B cell (primary cell): ENCODE measurements around the gene NUTM2G. TPM values are rescaled to one million over a fixed set of nuclear protein-coding genes. Genes with fewer than 3 reads are reported as not detected.
"Not testable (repeated sequence)": the region's sequence is repeated elsewhere in the genome, so short reads cannot be mapped to it uniquely, and the experiment has no call there.

Experiments used
- ATAC-seq: fragments of 200-7000 bp; cut with Tn5 transposase; one replicate; pipeline ENCODE4 v1.10.0; 2021; ENCODE audit warnings: low read depth, mild to moderate bottlenecking, moderate number of reproducible peaks, moderate library complexity
- CTCF ChIA-PET: fragments of 350-600 bp; sonication (Branson Sonifier 250); formaldehyde crosslinking; loops from one replicate; lab custom pipeline; 2021; ENCODE audit warnings: antibody characterized with exemption, inconsistent platforms; lab: Charles Lee
- POLR2A ChIA-PET: fragments of 350-600 bp; sonication (Branson Sonifier 250); formaldehyde crosslinking; loops from one replicate; lab custom pipeline; 2021; ENCODE audit warnings: antibody characterized with exemption; lab: Charles Lee
- DNase-seq: peaks from one replicate; pipeline ENCODE4 v3.0.0; 2013
- H2AFZ ChIP-seq: 2 replicates; pipeline ENCODE4 v1.6.1; 2012; ENCODE audit warnings: mild to moderate bottlenecking, low read depth, low read length; ENCODE audit not compliant: insufficient read depth, poor library complexity, severe bottlenecking
- H3K27ac ChIP-seq, 2 donors: 1 replicate in 1 of 2; 2 replicates in 1 of 2; pipeline ENCODE4 v1.5.1; 2012 to 2013; ENCODE audit warnings: low read length in 2 of 2, mild to moderate bottlenecking in 2 of 2, moderate library complexity in 1 of 2
- H3K27me3 ChIP-seq, 4 experiments: fragments of 200-600 bp in 1 of 4; sonication (generic) in 1 of 4; replicated peaks in 1 of 4; 1 replicate in 2 of 4; 2 replicates in 2 of 4; pipeline versions ENCODE4 v1.6.1 to v1.7.0; 2013 to 2016; ENCODE audit warnings: low read length in 3 of 4, mild to moderate bottlenecking in 2 of 4, mixed read lengths in 1 of 4, moderate library complexity in 1 of 4; ENCODE audit not compliant: insufficient read depth in 4 of 4, control insufficient read depth in 3 of 4; ENCODE audit errors: control extremely low read depth in 1 of 4
- H3K36me3 ChIP-seq, 2 experiments: replicated peaks in 1 of 2; 1 replicate in 1 of 2; 2 replicates in 1 of 2; pipeline versions ENCODE4 v1.6.1 to v1.7.1; 2013; ENCODE audit warnings: low read length in 1 of 2; ENCODE audit not compliant: insufficient read depth in 2 of 2, control insufficient read depth in 1 of 2; ENCODE audit errors: control extremely low read depth in 1 of 2, extremely low read depth in 1 of 2
- H3K4me1 ChIP-seq, 2 donors: fragments of 200-600 bp in 1 of 2; sonication (generic) in 1 of 2; 1 replicate in 1 of 2; 2 replicates in 1 of 2; pipeline versions ENCODE4 v1.5.1 to v1.6.1; 2013 to 2017; ENCODE audit warnings: low read length in 2 of 2; ENCODE audit not compliant: control insufficient read depth in 2 of 2, insufficient read depth in 2 of 2
- H3K4me2 ChIP-seq: replicated peaks from 2 replicates; pipeline ENCODE3; 2012; ENCODE audit warnings: mild to moderate bottlenecking, low read depth, low read length; ENCODE audit not compliant: poor library complexity, severe bottlenecking
- H3K4me3 ChIP-seq, 5 experiments: fragments of 200-600 bp in 1 of 5; sonication (generic) in 1 of 5; 1 replicate in 3 of 5; 2 replicates in 2 of 5; pipeline versions ENCODE4 v1.5.1 to v1.7.0; 2011 to 2016; ENCODE audit warnings: low read length in 4 of 5, mild to moderate bottlenecking in 4 of 5, low read depth in 2 of 5, control low read depth in 1 of 5, moderate library complexity in 1 of 5; ENCODE audit not compliant: insufficient read depth in 1 of 5; ENCODE audit errors: control extremely low read depth in 1 of 5, extremely low read depth in 1 of 5
- H3K79me2 ChIP-seq: fragments of 200-600 bp; sonication (generic); one replicate; pipeline ENCODE4 v1.6.0; 2016; ENCODE audit warnings: low read length; ENCODE audit not compliant: control insufficient read depth, insufficient read depth
- H3K9ac ChIP-seq: fragments of 200-600 bp; sonication (generic); 2 replicates; pipeline ENCODE4 v1.6.1; 2017; ENCODE audit warnings: mild to moderate bottlenecking, low read length, moderate library complexity
- H3K9me3 ChIP-seq, 3 donors: one replicate each; pipeline versions ENCODE4 v1.6.1 to v1.7.1; 2013; ENCODE audit warnings: low read length in 2 of 3; ENCODE audit not compliant: control insufficient read depth in 2 of 3, insufficient read depth in 1 of 3; ENCODE audit errors: control extremely low read depth in 1 of 3
- H4K20me1 ChIP-seq: 2 replicates; pipeline ENCODE4 v1.6.0; 2012; ENCODE audit warnings: mild to moderate bottlenecking, low read length; ENCODE audit not compliant: insufficient read depth, control insufficient read depth, poor library complexity, severe bottlenecking
- H3K27ac Mint-ChIP-seq: one replicate; pipeline ENCODE4 v1.8.0; 2021; ENCODE audit warnings: mixed read lengths
- H3K27me3 Mint-ChIP-seq: one replicate; pipeline ENCODE4 v1.8.0; 2021; ENCODE audit warnings: mixed read lengths
- H3K4me1 Mint-ChIP-seq: one replicate; pipeline ENCODE4 v1.8.0; 2021; ENCODE audit warnings: mixed read lengths
- H3K4me3 Mint-ChIP-seq: one replicate; pipeline ENCODE4 v1.8.0; 2021; ENCODE audit warnings: mixed read lengths
- H3K9me3 Mint-ChIP-seq: one replicate; pipeline ENCODE4 v1.8.0; 2022; ENCODE audit warnings: mixed read lengths; ENCODE audit not compliant: insufficient read depth
- WGBS: methylation state at CpG from one replicate; pipeline ENCODE4 v1.1.5; 2013; ENCODE audit warnings: missing lambda C conversion rate; ENCODE audit not compliant: insufficient coverage; 5-methylcytosine and 5-hydroxymethylcytosine counted together
- intact Hi-C: fragments of 100-400 bp; cut with micrococcal nuclease; formaldehyde crosslinking; loops from one replicate; pipeline ENCODE4 v1.10.0; 2022
- polyA plus RNA-seq: library from polyadenylated mRNA; depleted of rRNA; stranded (reverse); fragments of >200 nt; gene quantifications from 2 replicates; pipeline ENCODE4 v1.2.3, GENCODE V29; 2012
- total RNA-seq, 2 donors: library from RNA; stranded (reverse); fragments of 120-200 nt in 1 of 2; gene quantifications; 1 replicate in 1 of 2; 2 replicates in 1 of 2; pipeline versions ENCODE4 v1.2.3 to v1.2.4, GENCODE V29; 2013 to 2022

Gene NUTM2G
- total and polyA plus RNA-seq, 2 donors (not counting 1 experiment from before 2014, with no cell fraction given): not detected

DNA sequence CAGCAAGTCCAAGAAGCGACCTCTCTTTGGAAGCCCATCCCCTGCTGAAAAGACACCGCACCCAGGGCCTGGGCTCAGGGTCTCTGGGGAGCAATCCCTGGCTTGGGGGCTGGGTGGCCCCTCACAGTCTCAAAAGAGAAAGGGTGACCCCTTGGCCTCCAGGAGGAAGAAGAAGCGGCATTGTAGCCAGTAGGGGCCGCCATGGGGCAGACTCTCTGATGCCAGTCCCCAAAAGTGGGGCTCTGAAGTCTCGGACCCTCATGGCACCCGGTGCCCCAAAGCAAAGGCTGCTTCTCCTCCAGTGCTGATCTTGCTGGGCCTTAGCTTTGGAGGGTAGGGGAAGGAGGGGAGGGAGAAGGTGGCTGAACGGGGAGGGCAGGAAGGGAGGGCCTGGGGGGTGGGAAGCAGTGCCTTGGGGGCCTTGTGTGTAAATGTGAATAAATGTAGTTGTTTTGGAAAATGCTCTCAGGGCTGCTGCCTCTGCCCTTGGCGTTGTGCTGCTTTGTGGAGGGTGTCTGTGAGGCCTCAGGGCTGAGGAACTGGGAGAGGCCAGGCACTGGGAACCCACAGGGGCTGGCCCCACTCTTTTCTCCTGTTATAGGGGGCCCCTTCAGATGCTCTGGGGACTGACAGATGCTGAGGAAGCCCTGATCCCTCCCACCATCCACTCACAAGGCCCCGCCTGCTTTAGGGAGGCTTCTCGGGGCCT, 10.5 kb downstream of the NUTM2G start:
- H3K9me3 Mint-ChIP-seq, H3K79me2 ChIP-seq, H2AFZ ChIP-seq, H3K27ac Mint-ChIP-seq, H3K9ac ChIP-seq, H3K4me3 Mint-ChIP-seq, H3K4me1 ChIP-seq, H3K4me1 Mint-ChIP-seq, H3K27me3 Mint-ChIP-seq, CTCF ChIA-PET, H3K4me3 ChIP-seq, intact Hi-C loops, H3K4me2 ChIP-seq, H3K9me3 ChIP-seq, ATAC-seq, H3K27ac ChIP-seq, POLR2A ChIA-PET, H3K27me3 ChIP-seq, H3K36me3 ChIP-seq, H4K20me1 ChIP-seq, DNase-seq: not testable (repeated sequence)
- WGBS: no CpG with 5 or more reads among the region's 10 CpGs

DNA sequence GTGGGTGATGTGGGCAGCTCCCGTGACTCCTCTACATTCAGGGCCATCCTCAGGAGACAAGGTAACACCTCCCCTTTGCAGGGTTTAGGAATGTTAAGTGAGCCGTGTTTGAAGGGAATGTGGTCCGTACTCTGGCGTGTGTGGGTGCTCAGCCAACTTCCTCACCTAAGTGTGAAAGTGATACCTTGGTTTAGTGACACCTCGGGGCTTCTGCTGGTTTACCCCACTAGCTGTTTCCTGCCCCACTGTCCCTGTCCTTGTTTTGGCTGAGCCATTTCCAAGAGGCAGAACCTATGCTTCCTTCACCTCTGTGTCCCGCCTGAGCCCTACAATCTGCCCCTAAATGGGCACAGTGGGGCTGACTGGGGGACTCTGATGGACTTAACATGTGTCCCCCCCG, 12.3 kb downstream of the NUTM2G start:
- H3K4me1 ChIP-seq, H3K27ac Mint-ChIP-seq, H3K27ac ChIP-seq, H3K79me2 ChIP-seq, ATAC-seq, H3K27me3 Mint-ChIP-seq, H3K9me3 Mint-ChIP-seq, H3K9me3 ChIP-seq, H2AFZ ChIP-seq, H4K20me1 ChIP-seq, H3K36me3 ChIP-seq, DNase-seq, H3K4me3 Mint-ChIP-seq, H3K4me1 Mint-ChIP-seq, CTCF ChIA-PET, H3K4me3 ChIP-seq, H3K27me3 ChIP-seq, H3K4me2 ChIP-seq, intact Hi-C loops, H3K9ac ChIP-seq, POLR2A ChIA-PET: not testable (repeated sequence)
- WGBS: no CpG with 5 or more reads among the region's 7 CpGs

DNA sequence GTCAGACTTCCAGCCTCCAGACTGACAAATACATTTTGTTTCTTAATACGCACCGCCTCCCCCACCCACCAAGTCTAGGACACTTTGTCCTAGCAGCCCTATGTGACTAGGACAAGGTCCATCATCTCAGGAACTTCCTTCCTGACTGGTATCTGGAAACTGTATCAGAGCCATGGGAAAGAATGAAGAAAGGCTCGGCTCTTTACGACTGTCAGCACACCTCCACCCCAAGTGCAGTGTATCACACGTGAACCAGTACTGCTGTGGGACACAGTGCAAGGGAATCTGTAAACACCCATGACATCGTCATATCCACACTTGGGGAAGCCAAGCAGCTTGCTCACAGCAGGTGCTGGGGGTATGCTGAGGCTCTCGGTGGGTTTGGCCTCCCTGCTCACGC, 13.0 kb downstream of the NUTM2G start:
- H3K4me2 ChIP-seq, H3K4me3 Mint-ChIP-seq, H4K20me1 ChIP-seq, H3K4me1 Mint-ChIP-seq, H3K27ac Mint-ChIP-seq, H3K9me3 Mint-ChIP-seq, ATAC-seq, intact Hi-C loops, H3K27ac ChIP-seq, H3K4me3 ChIP-seq, DNase-seq, H3K4me1 ChIP-seq, H3K27me3 Mint-ChIP-seq, H3K9me3 ChIP-seq, H3K79me2 ChIP-seq, CTCF ChIA-PET, POLR2A ChIA-PET, H2AFZ ChIP-seq, H3K27me3 ChIP-seq, H3K36me3 ChIP-seq, H3K9ac ChIP-seq: not testable (repeated sequence)
- no CpG with 5 or more reads among the region's 8 CpGs for whole genome bisulfite sequencing

DNA sequence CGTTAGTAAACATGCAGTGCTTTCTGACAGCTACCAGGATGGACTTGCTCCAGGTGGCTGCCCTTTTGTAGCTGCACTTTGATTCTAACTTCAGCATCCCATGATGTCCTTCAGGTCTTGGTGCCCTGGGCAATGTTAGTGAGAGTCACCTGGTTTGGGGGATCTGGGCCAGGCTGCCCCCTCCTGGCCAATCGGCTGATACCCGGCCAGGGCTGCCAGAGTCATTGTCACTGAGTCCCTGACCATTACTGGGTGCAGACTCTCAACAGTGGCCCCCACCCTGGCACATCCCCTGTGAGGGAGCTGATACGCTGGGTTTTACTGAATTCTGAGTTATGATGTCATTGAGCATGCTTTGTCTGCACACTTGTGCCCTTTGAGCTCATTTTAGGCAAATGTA, 13.5 kb downstream of the NUTM2G start:
- intact Hi-C loops, H3K79me2 ChIP-seq, H3K27ac Mint-ChIP-seq: not testable (repeated sequence)

More for the DNA sequence above, 13.5 kb downstream of the NUTM2G start:
- H3K4me1 ChIP-seq, H3K27me3 ChIP-seq, H3K4me3 Mint-ChIP-seq, H3K27me3 Mint-ChIP-seq, H3K27ac ChIP-seq, CTCF ChIA-PET, H3K4me1 Mint-ChIP-seq, DNase-seq, POLR2A ChIA-PET, H3K9me3 Mint-ChIP-seq, H4K20me1 ChIP-seq, H3K36me3 ChIP-seq, H3K9me3 ChIP-seq, H3K4me3 ChIP-seq, H2AFZ ChIP-seq, H3K9ac ChIP-seq, H3K4me2 ChIP-seq: not testable (repeated sequence)
- peak; percentile 28 for ATAC-seq
- no CpG with 5 or more reads among the region's 4 CpGs for WGBS
